Activated CD8-positive, alpha-beta memory T cell treated with anti-CD3 and anti-CD28 coated beads for 1 hour (primary cell): ENCODE results near the gene TTLL5.
"Not testable (repeated sequence)": the region's sequence is repeated elsewhere in the genome, so short reads cannot be mapped to it uniquely, and the experiment has no call there.

Source experiments
- DNase-seq, 2 donors: peaks; one replicate each; pipeline ENCODE4 v3.0.0-alpha.2; 2020; ENCODE audit warnings: low read depth in 1 of 2; ENCODE audit errors: extremely low read depth in 1 of 2

The TTLL5 gene

DNA sequence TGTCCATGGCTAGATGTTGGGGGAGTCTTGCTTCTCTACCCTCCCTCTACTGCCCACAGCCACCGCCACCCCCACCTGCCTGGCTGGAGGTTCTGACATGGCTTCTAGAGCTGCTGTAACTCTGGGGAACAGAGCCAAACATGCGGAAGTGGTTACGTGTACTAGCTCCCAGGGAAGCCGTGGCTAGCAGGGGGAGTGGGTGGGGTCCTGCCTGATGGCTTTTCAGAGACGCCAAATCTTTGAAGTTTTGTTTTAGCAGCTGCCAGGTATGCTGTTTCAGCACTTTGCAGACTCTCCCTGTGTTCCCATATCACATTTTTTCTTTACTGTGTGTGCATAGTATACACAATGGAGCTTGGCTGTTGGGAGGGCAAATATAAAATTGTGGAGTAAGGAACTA lies 170.4 kb downstream of the TTLL5 start:
- no peak for DNase-seq

GRCh38 chr14:75831952-75832351 lies 170.9 kb downstream of the TTLL5 start:
- no peak for DNase-seq

DNA sequence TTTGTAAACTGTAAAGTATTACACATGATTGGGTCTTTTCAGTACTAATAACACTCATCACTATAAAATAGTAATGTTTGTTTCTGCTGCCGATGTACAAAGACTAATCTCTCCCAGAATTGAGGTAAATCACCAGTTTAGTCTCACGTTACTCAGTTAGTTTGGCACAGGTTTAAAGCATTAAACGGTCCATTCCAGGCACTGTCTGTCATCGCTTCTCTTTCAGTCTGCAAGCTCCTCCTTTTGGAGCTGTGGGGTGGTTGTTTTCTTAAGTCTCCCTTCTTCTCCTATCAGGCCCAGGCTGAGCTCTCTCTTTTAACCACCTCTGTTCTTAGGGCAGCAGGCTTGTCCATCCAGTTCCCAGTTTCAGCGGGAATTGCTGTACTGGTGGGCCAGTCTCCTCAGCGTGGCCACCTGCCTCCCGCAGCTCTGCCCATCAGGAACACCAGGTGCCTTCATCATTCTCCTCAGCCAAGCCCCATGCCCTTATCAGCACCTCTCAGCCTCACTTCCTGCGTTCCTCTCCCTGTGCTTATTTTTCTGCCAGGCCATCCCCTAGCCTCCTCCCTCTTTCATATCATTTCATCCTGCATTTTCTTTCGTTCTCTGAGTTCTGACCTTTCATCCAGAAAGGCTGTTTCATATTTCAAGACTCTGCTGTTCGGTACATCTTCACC lies 171.7 kb downstream of the TTLL5 start:
- no peak for DNase-seq

DNA sequence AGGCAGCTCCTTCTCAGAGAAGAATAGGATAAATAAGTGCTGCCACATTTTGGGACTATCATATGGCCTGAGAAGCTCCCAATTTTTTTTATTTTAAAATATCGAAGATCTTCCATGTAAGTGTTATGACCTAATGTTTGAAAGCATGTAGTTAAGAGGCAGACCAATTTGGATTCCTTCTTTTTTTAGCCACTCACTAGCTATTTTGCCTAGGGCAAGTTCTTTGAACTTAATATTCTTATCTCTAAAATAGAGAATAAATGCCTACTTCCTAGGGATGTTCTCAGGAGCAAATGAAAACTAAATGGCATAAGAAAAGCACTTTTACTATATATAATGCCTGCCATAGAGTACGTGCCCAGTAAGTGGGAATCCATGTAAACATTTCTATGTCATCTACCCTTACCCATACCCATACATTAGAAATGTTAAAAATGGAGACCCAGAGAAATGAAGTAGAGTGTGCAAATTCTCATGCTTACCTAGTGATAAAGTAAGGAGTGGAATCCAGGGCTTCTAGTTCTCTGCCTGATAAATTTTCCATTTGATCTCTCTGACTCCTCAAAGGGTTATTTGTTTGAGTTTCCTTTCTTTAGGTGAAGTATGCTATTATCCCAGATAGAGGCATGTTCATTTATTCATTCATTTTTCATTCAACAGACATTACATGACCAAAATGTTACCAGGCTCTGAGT lies 172.4 kb downstream of the TTLL5 start:
- DNase-seq, result no peak

DNA sequence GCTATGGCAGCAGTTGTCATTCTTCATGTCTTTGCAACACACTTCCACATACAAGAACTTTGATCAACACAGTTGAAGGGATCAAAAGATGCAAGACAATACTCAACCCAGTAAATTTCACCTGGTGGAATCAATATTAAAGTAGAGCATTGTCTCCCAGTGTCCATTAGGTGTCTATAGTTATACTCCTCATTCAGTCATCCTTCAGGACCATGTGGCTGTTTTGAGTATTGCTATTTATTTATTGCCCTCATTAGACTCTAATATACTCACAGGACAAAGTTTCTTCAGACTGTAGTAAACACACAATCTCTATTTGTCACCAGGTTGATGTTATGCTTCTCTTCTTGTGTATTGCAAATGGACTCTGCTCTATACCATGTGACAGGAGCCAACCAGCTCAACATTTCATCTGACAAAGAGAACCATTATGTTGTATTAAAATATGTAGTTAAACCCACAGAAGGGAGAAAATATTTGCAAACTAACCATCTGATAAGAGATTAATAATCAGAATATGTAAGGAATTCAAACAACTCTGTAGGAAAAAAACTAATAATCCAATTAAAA lies 174.2 kb downstream of the TTLL5 start:
- DNase-seq, result no peak

DNA sequence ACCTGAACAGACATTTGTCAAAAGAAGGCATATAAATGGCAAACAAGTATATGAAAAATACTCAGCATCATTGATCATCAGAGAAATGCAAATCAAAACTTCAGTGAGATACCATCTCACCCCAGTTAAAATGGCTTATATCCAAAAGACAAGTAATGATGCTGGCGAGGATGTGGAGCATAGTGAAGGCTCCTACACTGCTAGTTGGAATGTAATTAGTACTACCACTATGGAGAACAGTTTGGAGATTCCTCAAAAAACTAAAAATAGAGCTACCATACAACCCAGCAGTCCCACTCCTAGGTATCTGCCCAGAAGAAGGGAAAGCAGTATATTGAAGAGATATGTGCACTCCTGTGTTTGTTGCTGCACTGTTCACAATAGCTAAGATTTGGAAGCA lies 174.7 kb downstream of the TTLL5 start:
- no peak for DNase-seq

DNA sequence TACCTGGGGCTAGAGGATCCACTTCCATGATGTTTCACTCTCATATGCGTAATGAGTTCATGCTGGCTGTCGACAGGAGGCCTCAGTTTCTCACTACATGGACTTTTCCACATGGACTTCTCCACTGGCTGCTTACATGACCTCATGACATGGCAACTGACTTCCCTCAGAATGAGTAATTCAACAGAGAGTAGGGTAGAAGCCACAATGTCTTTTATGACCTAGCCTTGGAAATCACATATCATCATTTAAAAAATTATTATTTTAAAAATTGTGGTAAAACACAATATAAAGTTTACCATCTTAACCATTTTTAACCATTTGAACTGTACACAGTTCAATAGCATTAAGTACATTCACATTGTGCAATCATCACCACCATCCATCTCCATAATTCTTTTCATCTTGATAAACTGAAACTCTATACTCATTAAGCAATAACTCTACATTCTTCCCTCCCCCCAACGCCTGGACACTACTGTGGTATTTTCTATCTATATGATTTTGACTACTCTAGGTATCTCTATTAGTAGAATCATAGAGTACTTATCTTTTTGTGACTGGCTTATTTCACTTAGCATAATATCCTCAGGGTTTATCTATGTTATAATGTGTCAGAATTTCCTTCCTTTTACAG lies 176.2 kb downstream of the TTLL5 start:
- DNase-seq, result no peak

GRCh38 chr14:75840911-75841310 lies 179.9 kb downstream of the TTLL5 start:
- DNase-seq, result no peak

GRCh38 chr14:75842551-75842950 lies 181.5 kb downstream of the TTLL5 start:
- no peak for DNase-seq

DNA sequence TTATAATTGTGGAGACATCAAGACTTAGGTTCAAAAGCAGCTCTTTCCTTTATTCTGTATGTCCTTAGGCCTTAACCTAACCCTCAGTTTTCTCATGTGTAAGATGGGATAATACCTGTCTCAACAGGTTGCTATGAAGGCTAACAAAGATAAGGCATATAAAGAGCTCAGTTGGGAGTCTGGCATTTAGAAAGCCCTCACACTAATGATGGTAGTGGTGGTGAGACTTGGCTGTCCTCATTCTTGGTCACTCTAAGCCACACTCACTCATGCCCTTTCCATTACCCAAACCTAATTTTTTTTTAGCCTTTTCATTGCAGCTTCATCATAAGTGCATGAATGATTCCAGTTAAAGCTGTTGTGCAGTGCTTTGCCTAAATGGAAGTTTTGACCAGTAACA lies 183.4 kb downstream of the TTLL5 start:
- no peak for DNase-seq

GRCh38 chr14:75845136-75845804 lies 184.2 kb downstream of the TTLL5 start:
- DNase-seq, result no peak

DNA sequence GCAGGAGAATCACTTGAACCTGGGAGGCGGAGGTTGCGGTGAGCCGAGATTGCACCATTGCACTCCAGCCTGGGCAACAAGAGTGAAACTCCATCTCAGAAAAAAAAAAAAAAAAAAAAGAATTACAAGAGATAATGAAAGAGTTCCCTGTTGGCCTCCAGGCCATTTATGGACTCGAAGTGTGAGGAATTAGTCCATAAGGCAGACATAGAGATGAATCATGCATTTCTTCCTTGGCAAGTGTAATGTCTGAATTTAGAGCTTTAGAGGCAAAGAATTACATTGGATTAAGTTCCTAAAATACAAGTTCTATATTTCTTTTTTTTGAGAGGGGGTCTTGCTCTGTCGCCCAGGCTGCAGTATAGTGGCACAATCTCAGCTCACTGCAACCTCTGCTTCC lies 185.6 kb downstream of the TTLL5 start:
- not testable (repeated sequence) for DNase-seq

DNA sequence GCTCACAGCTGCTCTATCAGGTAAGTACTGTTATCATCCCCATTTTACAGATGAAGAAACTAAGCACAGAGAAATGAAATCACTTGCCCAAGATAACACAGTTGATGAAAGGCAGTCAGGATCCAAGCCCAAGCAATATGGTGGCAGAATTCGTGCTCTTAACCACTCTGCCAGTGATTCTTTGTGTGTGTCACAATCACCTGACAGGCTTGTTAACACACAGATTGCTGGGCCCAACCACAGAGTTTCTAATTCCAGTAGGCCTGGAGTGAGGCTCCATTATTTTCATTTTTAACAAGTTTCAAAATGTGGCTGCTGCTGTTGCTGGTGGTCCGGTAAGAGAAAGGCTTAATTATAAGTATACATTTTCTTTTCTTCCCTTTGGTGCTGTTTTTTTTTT lies 186.5 kb downstream of the TTLL5 start:
- no peak for DNase-seq

DNA sequence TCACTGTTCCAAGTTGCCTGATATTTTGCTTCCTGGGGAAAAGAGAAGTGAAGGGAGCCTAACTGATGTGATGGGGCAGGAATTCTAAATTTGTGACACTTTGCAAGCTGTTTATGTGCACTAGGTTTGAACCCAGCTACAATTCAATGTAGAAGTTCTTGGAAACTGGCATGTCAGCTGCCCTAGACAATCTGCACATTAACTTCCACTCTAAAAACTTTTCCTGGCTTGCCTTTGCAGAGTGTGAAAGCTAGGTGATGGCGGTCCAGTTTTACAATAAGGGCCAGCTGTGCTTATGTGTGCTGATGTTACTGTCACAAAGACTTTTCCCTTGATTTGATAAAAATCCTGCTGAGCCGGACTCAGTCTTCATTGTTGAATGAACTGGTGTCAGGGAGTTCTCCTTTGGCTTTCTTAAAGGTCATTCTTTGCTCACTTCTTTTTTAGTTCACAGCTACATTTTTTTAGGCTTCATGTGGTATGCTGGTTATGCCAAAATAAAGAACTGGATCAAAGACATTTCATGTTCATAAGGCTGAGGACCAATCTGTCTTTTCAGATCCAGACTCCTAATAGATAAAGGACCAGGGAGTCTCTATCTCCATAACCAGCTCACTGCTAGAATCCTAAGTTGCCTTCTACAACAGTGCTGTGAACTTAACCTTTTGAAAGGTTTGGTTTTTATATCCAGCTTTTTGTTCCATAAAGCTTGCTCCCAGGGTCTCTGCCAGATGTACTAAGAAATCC lies 187.3 kb downstream of the TTLL5 start:
- no peak for DNase-seq

GRCh38 chr14:75849300-75849895 lies 188.4 kb downstream of the TTLL5 start:
- no peak for DNase-seq

DNA sequence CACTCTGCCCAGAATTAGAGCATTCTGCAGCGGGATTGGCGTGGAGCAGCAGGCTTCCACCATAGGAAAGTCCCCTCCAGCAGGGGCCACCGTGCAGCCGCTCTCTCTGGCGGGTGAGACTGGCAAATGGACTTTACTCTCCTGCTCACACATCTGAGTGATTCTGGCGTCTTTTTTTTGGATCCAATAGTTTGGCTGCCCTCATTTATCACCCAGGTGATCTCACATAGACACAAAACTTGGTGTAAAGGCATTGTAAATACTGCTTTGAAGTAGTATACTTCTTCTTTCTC lies 190.5 kb downstream of the TTLL5 start:
- no peak for DNase-seq

GRCh38 chr14:75854111-75854799 lies 193.2 kb downstream of the TTLL5 start:
- no peak for DNase-seq

DNA sequence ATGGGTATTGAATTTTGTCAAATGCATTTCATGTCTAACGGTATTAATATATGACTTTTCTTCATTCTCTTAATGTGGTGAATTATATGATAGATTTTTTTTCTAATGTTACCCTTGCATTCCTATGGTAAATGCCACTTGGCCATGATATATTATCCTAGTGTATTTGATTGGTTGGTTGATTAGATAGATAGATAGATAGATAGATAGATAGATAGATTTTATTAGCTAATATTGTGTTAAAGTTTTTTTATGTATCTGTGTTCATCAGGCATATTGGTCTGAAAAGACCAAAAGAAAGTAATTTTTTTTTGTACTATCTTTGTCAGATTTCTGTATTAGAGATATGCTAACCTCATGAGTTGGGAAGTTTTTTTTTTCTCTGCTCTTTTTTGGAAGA lies 196.2 kb downstream of the TTLL5 start:
- no peak for DNase-seq

- DNase-seq, result no peak
Measured at GRCh38 chr14:75858362-75858761, 197.3 kb downstream of the TTLL5 start.

GRCh38 chr14:75859746-75860145 lies 198.7 kb downstream of the TTLL5 start:
- no peak for DNase-seq
